T-helper 9 cell (primary cell): ENCODE measurements around the gene ACTL6A.
"Not testable (repeated sequence)": the region's sequence is repeated elsewhere in the genome, so short reads cannot be mapped to it uniquely, and the experiment has no call there.

Experiments used
- DNase-seq: peaks from one replicate; pipeline ENCODE4 v3.0.0-alpha.2; 2020
- total RNA-seq, 2 donors: gene quantifications; one replicate each; lab custom pipeline; 2026; lab: John Stamatoyannopoulos, UW

ACTL6A gene
- total RNA-seq = 17.9 to 50.3 reads per million in 2 donors

- DNase-seq = peak; percentile 97
Measured at GRCh38 chr3:179562591-179563270, at the start of gene ACTL6A. TSS of gene ACTL6A (plus strand) at chr3:179562926. CDS start at chr3:179563093, 167 bp downstream.

GRCh38 chr3:179513862-179514261 is 48.9 kb upstream of the ACTL6A start:
- DNase-seq = no peak

- not testable (repeated sequence) for DNase-seq
Measured at GRCh38 chr3:179516461-179517251, 46.1 kb upstream of the ACTL6A start.

GRCh38 chr3:179526482-179526881 is 36.2 kb upstream of the ACTL6A start:
- DNase-seq = no peak

- no peak for DNase-seq
Measured at GRCh38 chr3:179526989-179527391, 35.7 kb upstream of the ACTL6A start.

- DNase-seq = no peak
Measured at GRCh38 chr3:179528772-179529171, 34.0 kb upstream of the ACTL6A start.

- DNase-seq = no peak
Measured at GRCh38 chr3:179531576-179531975, 31.1 kb upstream of the ACTL6A start.

- no peak for DNase-seq
Measured at GRCh38 chr3:179533274-179533673, 29.5 kb upstream of the ACTL6A start.

GRCh38 chr3:179536256-179536655 is 26.5 kb upstream of the ACTL6A start:
- no peak for DNase-seq

- no peak for DNase-seq
Measured at GRCh38 chr3:179541094-179541493, 21.6 kb upstream of the ACTL6A start.

- no peak for DNase-seq
Measured at GRCh38 chr3:179541596-179541995, 21.1 kb upstream of the ACTL6A start.

GRCh38 chr3:179542375-179542774 is 20.4 kb upstream of the ACTL6A start:
- no peak for DNase-seq

- DNase-seq = no peak
Measured at GRCh38 chr3:179544981-179545645, 17.6 kb upstream of the ACTL6A start.

GRCh38 chr3:179546814-179547241 is 15.9 kb upstream of the ACTL6A start:
- DNase-seq = no peak

- no peak for DNase-seq
Measured at GRCh38 chr3:179551349-179552105, 11.2 kb upstream of the ACTL6A start.

GRCh38 chr3:179558742-179559364 is 3.9 kb upstream of the ACTL6A start:
- peak; percentile 21 for DNase-seq

- DNase-seq = no peak
Measured at GRCh38 chr3:179560791-179561190, 1.9 kb upstream of the ACTL6A start.

GRCh38 chr3:179563271-179563783 is 601 bp downstream of the ACTL6A start:
- peak; percentile 50 for DNase-seq

GRCh38 chr3:179565496-179565895 is 2.8 kb downstream of the ACTL6A start:
- no peak for DNase-seq

GRCh38 chr3:179580992-179581391 is 18.3 kb downstream of the ACTL6A start:
- DNase-seq = no peak

GRCh38 chr3:179589143-179589542 is 26.4 kb downstream of the ACTL6A start:
- DNase-seq = no peak

GRCh38 chr3:179590669-179591068 is 27.9 kb downstream of the ACTL6A start:
- DNase-seq = no peak
